ENCODE measurements around the gene ARHGAP5. TPM values are rescaled to one million over a fixed set of nuclear protein-coding genes. Genes with fewer than 3 reads are reported as not detected.
A peak's percentile ranks its signal among the peaks of the same experiment; 100 is the strongest.

Gene ARHGAP5
- total and polyA plus RNA-seq, 9 of the 15 experiments (the other 6 are each of a cell fraction or from before 2014, with no cell fraction given): 3.1 to 21.8 (median 12.1) TPM

- TF ChIP-seq PRDM10 (IDR thresholded peaks at IDR 0.05; ENCODE audit: partially characterized antibody): no peak
- peak; percentile 94 for TF ChIP-seq REST (IDR thresholded peaks at IDR 0.05; ENCODE audit: borderline replicate concordance)
- TF ChIP-seq REST (CRISPR knock-in tag; IDR thresholded peaks at IDR 0.05; ENCODE audit: low read depth): peak; percentile 87
- peak; percentile 63; the same call in 1 of the 2 replicates for TF ChIP-seq ZFX (CRISPR knock-in tag; IDR thresholded peaks at IDR 0.05)
- TF ChIP-seq FOXJ3 (CRISPR knock-in tag; IDR thresholded peaks at IDR 0.05): no peak
- TF ChIP-seq TEAD1 (CRISPR knock-in tag; IDR thresholded peaks at IDR 0.05): no peak
- TF ChIP-seq MEIS2 (IDR thresholded peaks at IDR 0.05; ENCODE audit: partially characterized antibody): peak; percentile 32
- TF ChIP-seq BRD9 (IDR thresholded peaks at IDR 0.05; ENCODE audit: low read depth, partially characterized antibody): no peak
- no peak for TF ChIP-seq CREB3 (tag; conservative IDR thresholded peaks at IDR 0.05; ENCODE audit: low read depth)
- TF ChIP-seq RAD21 (CRISPR knock-in tag; conservative IDR thresholded peaks at IDR 0.05 in 1 of 2, IDR thresholded peaks at IDR 0.05 in 1 of 2): no peak
- peak; percentile 80 for TF ChIP-seq SAP30 (IDR thresholded peaks at IDR 0.05; ENCODE audit: borderline replicate concordance, insufficient read depth, low read depth, low read length, poor library complexity, severe bottlenecking)
These were observed 124.2 kb downstream of the ARHGAP5 start (continued) for GRCh38 chr14:32201193-32201815.

All from K562 (cell line).